ENCODE results near the gene TRPM5.

TRPM5 gene

DNA sequence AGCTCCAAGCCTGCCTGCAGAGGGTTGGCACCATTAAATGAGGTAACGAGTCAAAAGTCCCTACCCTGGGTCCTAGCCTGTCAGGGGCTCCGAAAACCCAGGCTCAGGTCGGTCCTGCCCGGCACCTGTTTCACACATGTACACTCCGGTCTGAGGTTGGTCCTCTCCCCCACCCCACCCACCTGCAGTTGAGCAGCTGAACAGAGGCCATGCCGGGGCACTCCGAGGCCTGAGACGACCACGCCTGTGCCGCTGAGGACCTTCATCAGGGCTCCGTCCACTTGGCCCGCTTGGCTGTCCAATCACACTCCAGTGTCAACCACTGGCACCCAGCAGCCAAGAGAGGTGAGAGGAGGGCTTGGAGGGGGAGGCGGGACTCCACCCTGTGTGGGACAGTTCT, 42.2 kb downstream of the TRPM5 start:
- no peak for DNase-seq

DNA sequence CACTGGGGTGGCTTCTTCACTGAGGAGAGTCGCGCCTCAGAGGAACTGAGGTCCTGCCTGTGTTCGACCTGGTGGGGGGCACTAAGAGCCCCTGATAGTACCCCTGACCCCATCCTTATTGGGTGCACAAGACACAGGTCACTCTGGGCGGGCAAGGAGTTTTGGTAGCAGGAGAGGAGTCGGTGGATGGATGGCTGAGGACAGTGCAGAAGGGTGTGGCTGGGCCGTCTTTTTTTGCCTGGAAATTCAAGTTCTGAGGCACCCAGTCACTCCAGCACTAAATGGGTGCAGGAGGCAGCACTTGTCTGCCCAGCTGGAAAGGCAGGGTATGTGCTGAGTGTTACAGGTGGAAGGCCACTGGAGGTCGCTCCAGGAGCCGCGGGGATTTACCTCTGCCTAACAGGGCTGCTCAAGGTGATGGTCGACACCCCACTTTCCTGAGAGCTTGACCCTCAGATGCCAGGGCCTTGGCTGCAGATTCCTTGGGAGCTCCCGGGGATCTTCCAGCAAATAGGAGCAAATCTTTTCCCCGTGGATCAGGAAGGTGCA, 42.8 kb downstream of the TRPM5 start:
- DNase-seq, result no peak

DNA sequence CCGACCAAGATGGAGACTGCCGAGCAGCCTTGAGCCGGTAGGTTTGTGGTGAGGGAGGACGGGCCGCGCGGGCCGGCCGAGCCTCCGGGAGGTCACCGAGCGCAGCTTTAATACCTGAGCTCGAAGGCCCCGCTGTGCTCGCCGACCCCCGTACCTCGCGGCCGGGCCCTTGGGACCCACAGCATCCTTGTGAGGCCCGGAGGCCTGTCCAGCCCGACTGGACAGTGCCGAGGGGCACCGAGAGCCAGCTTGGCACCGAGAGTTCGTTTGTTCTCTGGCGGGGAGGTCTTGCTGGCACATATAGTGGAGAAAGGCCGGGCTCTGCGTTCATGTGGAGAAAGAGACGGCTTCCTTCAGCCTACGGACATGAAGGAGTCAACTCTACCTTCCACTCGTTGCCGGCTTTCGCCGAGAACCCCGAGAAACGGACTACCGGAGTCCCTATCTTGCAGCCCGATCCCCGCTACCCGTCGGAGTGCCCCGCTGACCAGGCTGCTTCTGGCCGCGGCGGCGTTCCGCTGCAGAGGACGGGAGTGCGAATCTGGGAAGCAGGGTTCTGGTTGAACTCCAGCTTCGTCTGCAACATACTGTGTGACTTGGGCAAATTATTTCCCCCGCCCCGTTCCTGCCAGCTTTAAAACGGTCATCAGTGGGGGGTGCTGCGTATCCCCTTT, 43.4 kb downstream of the TRPM5 start:
- DNase-seq, result no peak

DNA sequence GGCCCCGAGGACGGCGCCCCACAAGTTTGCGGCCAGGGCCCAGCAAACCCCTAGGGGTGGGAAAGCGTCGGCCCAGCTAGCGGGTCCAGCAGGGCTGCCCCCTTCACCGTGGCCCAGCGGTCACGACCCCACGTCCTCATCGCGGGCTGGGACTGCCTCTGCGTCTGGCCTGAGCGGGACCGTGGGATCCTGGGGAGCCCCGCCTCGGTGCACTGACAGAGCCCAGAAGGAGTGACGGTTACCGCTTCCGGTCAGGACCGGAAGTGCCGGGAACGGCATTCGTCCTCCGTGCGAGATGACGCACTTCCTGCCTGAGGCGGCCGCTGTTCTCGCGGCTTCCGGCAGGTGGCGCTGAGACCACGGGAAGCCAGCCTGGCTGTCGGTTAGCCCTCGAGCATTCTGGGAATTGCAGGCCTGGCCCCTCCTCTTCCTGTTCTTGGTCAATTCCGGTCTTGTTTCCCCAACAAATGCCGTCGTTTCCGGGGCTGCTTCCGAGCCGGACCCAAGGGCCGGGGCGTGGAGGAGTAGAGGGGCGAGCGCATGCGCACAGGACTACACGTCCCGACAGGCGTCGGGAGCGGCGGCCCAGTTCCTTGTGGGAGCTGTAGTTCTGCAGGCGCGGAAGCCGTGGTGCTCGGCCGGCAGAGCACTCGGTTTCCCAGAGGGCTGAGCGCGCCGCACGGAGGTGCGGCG, 44.1 kb downstream of the TRPM5 start, which contains the start of gene TSSC4:
Gene TSSC4 (plus strand): TSS at position 682 of the 693 bp plus-strand sequence. CDS start 1,884 bp downstream, outside the sequence.
- DNase-seq, result peak; percentile 100

DNA sequence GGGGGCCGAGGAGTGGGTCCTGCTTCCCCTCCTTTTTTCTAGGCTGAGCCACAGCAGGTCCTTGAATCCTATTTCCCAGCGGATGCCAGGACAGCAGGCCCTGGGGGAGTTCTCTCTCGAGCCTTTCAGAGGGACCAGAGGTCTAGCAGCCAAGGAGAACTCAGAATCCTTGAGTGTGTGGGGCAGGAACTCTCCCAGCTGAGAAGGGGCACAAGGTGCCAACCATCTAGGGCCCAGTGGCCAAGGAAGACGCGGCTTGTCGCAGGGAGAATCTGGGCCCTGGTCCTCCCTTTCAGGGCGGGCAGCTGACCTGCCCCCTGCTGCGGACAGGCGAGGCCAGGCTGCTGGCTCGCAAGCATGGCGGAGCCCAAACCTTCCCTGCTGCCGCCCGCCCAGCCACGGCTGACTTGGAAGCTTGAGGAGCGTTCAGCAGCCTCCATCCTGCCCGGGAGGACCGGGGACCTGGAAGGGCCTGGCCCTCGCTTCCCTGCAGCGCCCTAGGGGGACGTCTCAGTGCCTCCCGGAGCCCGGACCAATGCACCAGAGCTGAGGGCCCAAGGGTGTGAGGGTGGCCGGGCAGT, 44.7 kb downstream of the TRPM5 start:
- no peak for DNase-seq

DNA sequence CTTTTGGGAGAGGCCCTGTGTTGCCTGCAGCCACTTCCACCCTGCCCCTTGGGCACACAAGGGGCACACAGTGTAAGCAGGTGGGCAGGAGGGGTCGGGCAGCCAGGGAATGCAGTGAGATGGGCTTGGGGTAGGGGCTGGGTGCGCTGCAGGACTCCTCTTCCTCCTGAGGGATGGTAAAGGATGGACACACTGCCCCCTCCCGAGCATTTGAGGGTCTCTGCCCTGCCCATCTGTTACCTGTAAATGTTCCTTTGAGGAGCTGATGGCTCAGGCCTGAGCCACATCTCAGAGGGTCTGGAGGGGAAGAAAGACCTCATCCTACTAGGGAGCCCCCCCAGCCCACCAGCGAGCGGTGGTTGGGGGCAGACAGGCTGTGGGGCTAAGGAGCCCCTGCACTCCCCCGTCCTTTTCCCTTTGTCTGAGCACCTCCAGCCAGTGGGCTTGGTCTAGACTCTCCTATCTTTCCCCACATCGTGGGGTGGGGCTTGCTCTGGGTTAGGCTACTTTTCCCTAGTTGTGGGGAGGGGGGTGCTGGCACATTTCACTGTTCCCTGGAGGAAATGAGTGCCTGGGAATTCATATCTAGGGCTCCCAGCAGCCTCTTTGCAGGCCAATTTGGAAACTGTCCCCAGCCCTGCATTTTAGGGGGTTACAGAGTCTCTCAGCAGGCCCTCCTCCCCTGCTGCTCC, 45.5 kb downstream of the TRPM5 start:
- DNase-seq, result no peak

DNA sequence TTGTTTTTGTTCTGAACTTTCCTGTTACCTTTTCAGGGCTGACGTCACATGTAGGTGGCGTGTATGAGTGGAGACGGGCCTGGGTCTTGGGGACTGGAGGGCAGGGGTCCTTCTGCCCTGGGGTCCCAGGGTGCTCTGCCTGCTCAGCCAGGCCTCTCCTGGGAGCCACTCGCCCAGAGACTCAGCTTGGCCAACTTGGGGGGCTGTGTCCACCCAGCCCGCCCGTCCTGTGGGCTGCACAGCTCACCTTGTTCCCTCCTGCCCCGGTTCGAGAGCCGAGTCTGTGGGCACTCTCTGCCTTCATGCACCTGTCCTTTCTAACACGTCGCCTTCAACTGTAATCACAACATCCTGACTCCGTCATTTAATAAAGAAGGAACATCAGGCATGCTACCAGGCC, 47.3 kb downstream of the TRPM5 start:
- DNase-seq, result no peak

DNA sequence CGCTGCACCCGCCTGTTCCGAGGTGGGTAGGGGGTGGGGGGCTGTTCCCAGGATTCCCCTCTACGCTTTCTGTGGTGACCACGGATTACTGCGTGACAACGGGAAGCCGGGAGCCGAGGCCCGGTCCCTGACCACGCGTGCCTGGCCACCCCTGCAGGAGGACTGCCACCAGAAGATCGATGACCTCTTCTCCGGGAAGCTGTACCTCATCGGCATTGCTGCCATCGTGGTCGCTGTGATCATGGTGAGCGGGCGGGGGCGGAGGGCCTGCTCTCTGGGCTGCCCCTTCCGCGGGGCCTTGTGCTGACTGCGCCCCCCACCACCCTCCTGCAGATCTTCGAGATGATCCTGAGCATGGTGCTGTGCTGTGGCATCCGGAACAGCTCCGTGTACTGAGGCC, 47.8 kb downstream of the TRPM5 start:
- DNase-seq, result no peak

DNA sequence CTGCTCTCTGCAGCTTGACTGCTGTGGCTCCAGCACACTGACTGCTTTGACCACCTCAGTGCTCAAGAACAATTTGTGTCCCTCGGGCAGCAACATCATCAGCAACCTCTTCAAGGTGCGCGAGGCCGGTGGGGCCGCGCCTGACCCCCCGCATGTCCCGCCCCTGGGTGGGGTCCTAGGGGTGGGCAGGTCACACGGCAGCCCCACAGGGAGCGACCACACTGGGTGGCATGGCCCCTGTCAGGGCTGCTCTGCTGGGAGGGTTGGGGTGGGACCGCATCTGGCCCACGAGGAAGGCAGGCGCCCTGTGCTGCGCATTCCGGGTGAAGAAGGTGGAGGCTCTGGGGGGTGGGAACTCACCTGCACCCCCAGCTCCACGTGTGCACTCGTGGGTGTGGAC, 48.5 kb downstream of the TRPM5 start:
- no peak for DNase-seq

DNA sequence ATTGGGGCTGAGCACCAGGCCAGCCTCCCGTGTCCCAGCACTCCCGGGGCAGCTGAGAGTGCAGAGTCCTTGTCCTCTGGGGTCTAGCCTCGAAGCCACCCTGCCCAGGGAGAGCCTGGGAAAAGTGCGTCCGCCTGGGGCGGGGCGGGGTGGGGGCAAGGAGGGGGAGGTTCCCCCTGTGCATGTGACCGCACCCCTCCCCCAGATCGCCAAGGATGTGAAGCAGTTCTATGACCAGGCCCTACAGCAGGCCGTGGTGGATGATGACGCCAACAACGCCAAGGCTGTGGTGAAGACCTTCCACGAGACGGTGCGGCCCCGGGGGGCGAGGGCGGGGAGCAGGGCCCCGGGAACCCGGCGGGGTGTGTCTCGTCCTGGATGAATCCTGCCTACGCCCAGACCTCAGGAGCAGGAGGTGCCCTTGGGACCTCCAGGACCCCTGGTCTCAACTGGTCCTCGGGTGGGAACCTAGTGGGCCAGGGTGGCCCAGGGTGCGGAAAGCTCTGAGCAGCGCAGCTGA, 49.0 kb downstream of the TRPM5 start:
- DNase-seq, result no peak

DNA sequence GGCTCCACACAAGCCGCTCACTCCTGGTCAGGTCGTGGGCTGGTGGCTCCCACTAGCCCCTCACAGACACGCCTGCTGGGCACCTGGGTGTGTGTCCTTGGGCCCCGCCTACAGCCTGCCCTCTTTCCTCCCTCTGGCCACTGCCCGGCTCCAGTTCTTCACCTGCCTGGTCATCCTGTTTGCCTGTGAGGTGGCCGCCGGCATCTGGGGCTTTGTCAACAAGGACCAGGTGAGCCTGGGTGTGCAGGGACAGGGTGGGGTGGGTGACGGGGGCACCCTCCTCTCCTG, 49.6 kb downstream of the TRPM5 start:
- no peak for DNase-seq

Measured in NCI-H446 treated with DMSO at 0.1 percent for 48 hours (cell line).